Epidermal melanocyte (primary cell): ENCODE results near the gene CISD3.

ENCODE experiments used
- DNase-seq: peaks from one replicate; pipeline ENCODE4 v3.0.0; 2011; ENCODE audit warnings: low spot score; ENCODE audit not compliant: insufficient read length

CISD3 gene

GRCh38 chr17:38727736-38728135 is 2.4 kb upstream of the CISD3 start:
- no peak for DNase-seq

GRCh38 chr17:38728290-38728831 is 1.8 kb upstream of the CISD3 start:
- DNase-seq, result no peak

DNA sequence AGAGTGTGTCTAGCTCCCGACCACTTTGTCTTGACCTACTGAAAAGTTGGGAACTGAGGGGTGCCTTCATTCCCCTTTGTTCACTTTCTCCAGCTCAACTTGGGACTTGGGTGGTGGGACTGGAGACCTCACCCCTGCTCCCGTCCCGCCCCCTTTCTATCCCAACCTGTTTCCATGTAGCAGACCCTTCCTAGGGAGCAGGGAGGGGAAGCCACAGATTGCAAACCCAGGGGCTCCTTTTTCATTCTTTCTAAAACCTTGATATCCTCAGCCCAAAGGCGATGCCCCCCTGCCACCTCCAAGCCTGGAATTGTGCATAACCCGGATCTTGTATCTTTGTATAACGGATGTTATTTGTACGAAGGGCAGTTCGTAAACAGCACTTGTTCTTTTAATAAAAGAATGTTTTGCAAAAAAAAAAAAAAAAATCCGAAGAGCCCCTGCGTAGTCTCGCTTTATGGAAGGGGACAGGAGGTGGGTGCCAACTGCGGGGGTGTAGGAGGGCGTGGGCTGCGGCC is 714 bp upstream of the CISD3 start:
- no peak for DNase-seq

- no peak for DNase-seq
Measured at GRCh38 chr17:38730526-38731379, 612 bp downstream of the CISD3 start.

DNA sequence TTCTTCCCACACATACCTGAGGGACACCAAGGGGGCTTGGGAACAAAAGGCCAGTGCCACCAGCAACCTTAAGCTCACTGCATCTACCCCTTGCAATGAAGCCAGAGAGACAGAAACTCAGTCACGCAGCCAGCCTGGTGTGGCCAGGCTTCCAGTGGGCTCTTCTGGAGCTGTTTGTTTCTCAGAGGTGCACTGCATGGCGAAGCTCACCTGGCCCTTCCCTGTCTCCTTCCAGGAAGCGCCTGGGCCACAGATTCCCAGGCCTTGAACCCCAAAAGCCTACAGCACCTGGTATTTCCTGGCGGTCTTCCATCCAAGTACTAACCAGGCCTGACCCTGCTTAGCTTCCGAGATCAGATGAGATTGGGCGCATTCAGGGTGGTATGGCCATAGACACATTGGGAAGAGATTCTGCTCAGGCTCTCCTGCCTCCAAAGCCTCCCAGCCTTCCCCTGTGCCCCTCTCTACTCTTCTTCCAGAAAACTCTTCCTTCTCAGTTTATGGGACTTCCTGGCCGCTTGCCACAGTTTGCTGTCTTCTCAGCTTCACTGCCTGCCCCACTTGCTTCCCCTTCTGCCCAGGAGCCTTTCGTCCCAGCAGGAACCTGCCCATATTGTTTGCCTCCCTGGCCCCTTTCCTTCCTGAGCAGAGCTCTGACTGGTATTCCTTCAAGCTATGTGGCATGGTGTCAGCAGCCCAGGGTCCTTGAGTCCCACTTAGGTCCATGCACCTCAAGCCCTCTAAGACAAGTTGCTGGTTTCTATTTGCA is 1.6 kb downstream of the CISD3 start:
- DNase-seq, result no peak

GRCh38 chr17:38732376-38733281 is 2.5 kb downstream of the CISD3 start:
- DNase-seq, result no peak

GRCh38 chr17:38733282-38733981 is 3.3 kb downstream of the CISD3 start:
- DNase-seq, result no peak

GRCh38 chr17:38733982-38734973 is 4.1 kb downstream of the CISD3 start:
- no peak for DNase-seq

DNA sequence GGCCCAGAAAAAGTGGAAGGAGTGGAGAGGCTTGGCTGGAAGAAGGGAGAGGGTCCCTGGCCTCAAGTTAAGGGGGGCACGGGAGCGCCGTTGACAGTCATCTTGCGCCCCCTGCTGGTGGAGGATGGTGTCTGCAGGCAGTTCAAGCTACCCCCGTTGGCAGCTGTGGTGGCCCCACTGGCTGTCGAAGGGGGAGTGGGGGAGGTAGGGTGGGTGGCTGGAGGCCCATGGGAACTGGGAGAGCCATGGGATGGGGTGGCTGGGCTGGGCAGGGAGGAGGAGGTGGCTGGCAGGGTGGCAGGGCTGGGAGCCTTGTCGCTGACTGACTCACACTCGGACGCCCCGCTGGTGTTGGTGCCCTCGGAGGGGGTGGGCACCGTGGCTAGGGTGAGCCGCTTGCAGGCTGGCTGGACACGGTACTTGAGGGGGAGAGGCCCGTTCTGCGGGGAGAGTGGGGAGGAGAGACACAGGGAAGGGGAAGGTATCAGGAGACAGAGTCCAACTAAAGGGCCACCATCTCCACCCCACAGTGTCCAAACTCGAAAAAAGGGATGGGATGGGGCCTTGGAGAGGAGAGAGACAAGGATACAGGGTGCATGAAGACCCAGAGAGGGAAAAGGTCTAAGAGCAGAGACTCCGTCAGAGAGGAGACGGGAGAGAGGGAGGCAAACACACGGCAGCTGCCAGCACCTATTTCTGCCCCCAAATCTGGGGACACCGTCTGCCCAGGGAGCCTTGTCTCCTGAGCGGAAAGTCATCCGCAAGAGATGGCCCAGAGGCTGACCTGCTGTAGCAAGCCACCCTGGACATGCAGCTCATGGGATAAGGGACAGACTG is 5.2 kb downstream of the CISD3 start:
- DNase-seq, result peak; percentile 72

DNA sequence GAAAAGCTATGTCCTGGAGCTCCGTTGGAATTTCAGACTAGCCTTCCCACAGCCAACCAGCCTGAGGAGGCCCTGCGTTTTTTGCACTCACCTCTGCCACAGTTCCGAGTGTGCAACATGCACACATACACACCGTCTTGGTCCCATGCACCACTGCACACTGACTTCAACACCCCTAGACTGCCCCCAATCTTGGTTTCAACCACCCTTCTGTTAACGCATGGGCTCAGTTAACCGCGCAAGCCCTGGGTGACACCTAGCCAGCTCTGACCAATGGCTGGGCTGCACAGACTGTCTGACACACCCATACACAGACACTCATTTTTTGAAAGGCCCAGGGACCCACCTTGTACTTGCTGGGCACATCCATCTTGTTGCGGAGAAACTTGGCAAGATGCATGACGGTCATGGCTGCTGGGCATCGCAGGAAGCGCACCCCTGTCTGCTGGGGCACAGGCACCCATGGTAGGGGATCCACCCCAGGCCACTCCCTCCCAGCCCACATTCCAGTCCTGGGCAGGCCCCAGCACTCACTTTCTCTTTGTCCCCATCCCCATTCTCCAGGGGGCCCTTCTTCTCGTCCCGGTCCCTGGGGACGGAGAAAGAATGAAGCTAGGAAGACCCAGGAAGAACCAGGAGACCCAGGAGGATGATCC is 8.0 kb downstream of the CISD3 start:
- DNase-seq, result no peak

GRCh38 chr17:38738686-38739085 is 8.5 kb downstream of the CISD3 start:
- no peak for DNase-seq

GRCh38 chr17:38739305-38739704 is 9.2 kb downstream of the CISD3 start:
- DNase-seq, result no peak

GRCh38 chr17:38740044-38740443 is 9.9 kb downstream of the CISD3 start:
- no peak for DNase-seq

- no peak for DNase-seq
Measured at GRCh38 chr17:38740806-38741205, 10.7 kb downstream of the CISD3 start.

DNA sequence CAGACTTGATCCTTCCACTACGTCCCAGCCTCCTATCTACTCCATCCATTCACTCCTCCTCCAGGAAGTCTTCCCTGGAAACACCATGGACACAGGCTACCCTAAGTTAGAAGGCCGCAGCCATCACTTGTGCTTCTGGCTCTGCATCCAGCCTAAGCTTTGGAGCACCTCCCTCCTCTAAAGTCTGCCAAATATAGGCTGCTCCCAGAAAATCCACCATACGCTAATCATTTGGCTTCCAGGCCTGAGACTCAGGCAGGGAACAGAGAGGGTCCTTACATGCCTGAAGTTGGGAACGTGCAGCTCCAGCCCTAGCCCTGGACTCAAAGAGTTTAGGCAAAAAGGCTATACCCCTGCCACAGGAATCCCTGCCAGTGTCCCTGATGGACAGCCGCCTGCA is 11.3 kb downstream of the CISD3 start:
- no peak for DNase-seq

GRCh38 chr17:38741921-38742410 is 11.8 kb downstream of the CISD3 start:
- no peak for DNase-seq

- DNase-seq, result no peak
Measured at GRCh38 chr17:38742411-38743308, 12.5 kb downstream of the CISD3 start.
